Thymus (tissue), 11 donors: ENCODE results near the gene OR7G1. TPM values are rescaled to one million over a fixed set of nuclear protein-coding genes. Genes with fewer than 3 reads are reported as not detected.
A peak's percentile ranks its signal among the peaks of the same experiment; 100 is the strongest.
"Not testable (repeated sequence)": the region's sequence is repeated elsewhere in the genome, so short reads cannot be mapped to it uniquely, and the experiment has no call there.

ENCODE experiments used
- DNase-seq, 9 donors: peaks; one replicate each; pipeline ENCODE4 v3.0.0-alpha.2; 2013; ENCODE audit warnings: low spot score in 9 of 9, low read depth in 6 of 9, missing footprints in 1 of 9
- H3K27ac ChIP-seq, 2 donors: one replicate each; pipeline ENCODE4 v1.5.1; 2013; ENCODE audit warnings: control low read depth in 1 of 2, low read depth in 1 of 2, low read length in 1 of 2, mild to moderate bottlenecking in 1 of 2, moderate library complexity in 1 of 2
- H3K27me3 ChIP-seq, 2 donors: one replicate each; pipeline ENCODE4 v1.5.1; 2013; ENCODE audit warnings: low read length in 1 of 2; ENCODE audit not compliant: control insufficient read depth in 2 of 2, insufficient read depth in 1 of 2
- H3K36me3 ChIP-seq, 2 donors: one replicate each; pipeline ENCODE4 v1.5.1; 2013; ENCODE audit warnings: low read length in 1 of 2, mild to moderate bottlenecking in 1 of 2, moderate library complexity in 1 of 2; ENCODE audit not compliant: control insufficient read depth in 2 of 2, insufficient read depth in 2 of 2
- H3K4me1 ChIP-seq, 2 donors: one replicate each; pipeline ENCODE4 v1.5.1; 2013; ENCODE audit warnings: low read length in 2 of 2; ENCODE audit not compliant: control insufficient read depth in 2 of 2, insufficient read depth in 2 of 2
- H3K4me3 ChIP-seq, 2 donors: one replicate each; pipeline ENCODE4 v1.5.1; 2013; ENCODE audit warnings: low read length in 2 of 2, control low read depth in 1 of 2, mild to moderate bottlenecking in 1 of 2
- H3K9me3 ChIP-seq, 2 donors: one replicate each; pipeline ENCODE4 v1.5.1; 2013; ENCODE audit warnings: low read length in 1 of 2, mild to moderate bottlenecking in 1 of 2; ENCODE audit not compliant: control insufficient read depth in 2 of 2, insufficient read depth in 1 of 2
- WGBS: extraction: QIAGEN DNeasy Blood & Tissue Kit; methylation state at CpG from one replicate; pipeline ENCODE4 v1.1.7; 2013; 5-methylcytosine and 5-hydroxymethylcytosine counted together
- polyA plus RNA-seq: library from polyadenylated mRNA; stranded (reverse); fragments of 200-250 nt; gene quantifications from one replicate; pipeline ENCODE4 v1.2.3, GENCODE V29; 2013
- total RNA-seq: library from RNA; stranded (reverse); fragments of 120-200 nt; gene quantifications from one replicate; pipeline ENCODE4 v1.2.4, GENCODE V29; 2013
- donor health status: healthy.

OR7G1 gene
- total and polyA plus RNA-seq, 2 donors, result not detected

- Histone ChIP-seq H3K27me3 (no peaks in the 10 kb centered on the region), H3K36me3 (no peaks in the 10 kb centered on the region), H3K4me3 (no peak overlapping the region), H3K9me3 (no peaks in the 10 kb centered on the region), H3K4me1 (no peaks in the 10 kb centered on the region), H3K27ac (no peak overlapping the region)
- DNase-seq, result no peak
- 75% methylated on average over 5 of the region's 5 CpGs for WGBS
Observed at GRCh38 chr19:9116547-9116946, 984 bp upstream of the OR7G1 start.

- WGBS, result 83% methylated on average over 2 of the region's 2 CpGs
- no peak for DNase-seq
- Histone ChIP-seq H3K9me3 (no peaks in the 10 kb centered on the region), H3K36me3 (no peaks in the 10 kb centered on the region), H3K27ac (no peak overlapping the region), H3K4me3 (no peak overlapping the region), H3K27me3 (no peaks in the 10 kb centered on the region), H3K4me1 (no peaks in the 10 kb centered on the region)
Observed at GRCh38 chr19:9109959-9110358, 5.6 kb downstream of the OR7G1 start.

- 85% methylated on average over 8 of the region's 8 CpGs for WGBS
- H3K36me3 ChIP-seq, result no peaks in the 10 kb centered on the region
- no peaks in the 10 kb centered on the region for H3K4me1 ChIP-seq
- no peaks in the 10 kb centered on the region for H3K27me3 ChIP-seq
- H3K4me3 ChIP-seq, result no peak within 1 kb of the TSS
- no peak for DNase-seq
- no peak within 1 kb of the TSS for H3K27ac ChIP-seq
- no peaks in the 10 kb centered on the region for H3K9me3 ChIP-seq
Observed at GRCh38 chr19:9107375-9107774, 8.2 kb downstream of the OR7G1 start, which contains the start of gene OR7G2. TSS of gene OR7G2 (minus strand) at chr19:9107475. CDS start at chr19:9103243, 4,232 bp downstream.

GRCh38 chr19:9086761-9087160 is 28.8 kb downstream of the OR7G1 start, which contains the start of gene OR1M1:
TSS of gene OR1M1 (plus strand) at chr19:9087061. CDS start at chr19:9093245, 6,184 bp downstream.
- no peak within 1 kb of the TSS for H3K4me3 ChIP-seq
- WGBS, result 72% methylated on average over 2 of the region's 2 CpGs
- no peaks in the 10 kb centered on the region for H3K36me3 ChIP-seq
- no peak within 1 kb of the TSS for H3K27ac ChIP-seq
- H3K4me1 ChIP-seq, result no peaks in the 10 kb centered on the region
- H3K27me3 ChIP-seq, result no peaks in the 10 kb centered on the region
- H3K9me3 ChIP-seq, result no peaks in the 10 kb centered on the region
- DNase-seq, result no peak

GRCh38 chr19:9078651-9079050 is 36.9 kb downstream of the OR7G1 start:
- H3K9me3 ChIP-seq, result no peaks in the 10 kb centered on the region
- H3K27ac ChIP-seq, result no peak overlapping the region
- no peaks in the 10 kb centered on the region for H3K36me3 ChIP-seq
- H3K4me1 ChIP-seq, result peaks cover 0 to 5% of the 10 kb centered on the region in 2 donors
- no peaks in the 10 kb centered on the region for H3K27me3 ChIP-seq
- WGBS, result 95% methylated on average over 4 of the region's 4 CpGs
- DNase-seq, result no peak
- H3K4me3 ChIP-seq, result no peak overlapping the region

GRCh38 chr19:9076901-9077300 is 38.7 kb downstream of the OR7G1 start:
- Histone ChIP-seq H3K36me3 (no peaks in the 10 kb centered on the region), H3K27ac (no peak overlapping the region), H3K27me3 (no peaks in the 10 kb centered on the region), H3K4me1 (peaks cover 0 to 5% of the 10 kb centered on the region in 2 donors), H3K9me3 (no peaks in the 10 kb centered on the region), H3K4me3 (no peak overlapping the region)
- no peak for DNase-seq
- 94% methylated on average over 10 of the region's 10 CpGs for WGBS

- peak in 5 of 9 donors; percentile 3 to 43 (median 13) for DNase-seq
- Histone ChIP-seq H3K9me3 (no peaks in the 10 kb centered on the region), H3K36me3 (no peaks in the 10 kb centered on the region), H3K27me3 (no peaks in the 10 kb centered on the region), H3K27ac (no peak overlapping the region), H3K4me1 (peaks cover 0 to 5% of the 10 kb centered on the region in 2 donors), H3K4me3 (no peak overlapping the region)
- 84% methylated on average over 16 of the region's 16 CpGs for WGBS
Observed at GRCh38 chr19:9075064-9075949, 40.3 kb downstream of the OR7G1 start.

GRCh38 chr19:9073806-9074205 is 41.8 kb downstream of the OR7G1 start:
- WGBS, result 81% methylated on average over 6 of the region's 6 CpGs
- H3K9me3 ChIP-seq, result no peaks in the 10 kb centered on the region
- no peaks in the 10 kb centered on the region for H3K36me3 ChIP-seq
- no peak overlapping the region for H3K4me3 ChIP-seq
- H3K27me3 ChIP-seq, result no peaks in the 10 kb centered on the region
- DNase-seq, result no peak
- H3K27ac ChIP-seq, result no peak overlapping the region
- H3K4me1 ChIP-seq, result peaks cover 0 to 5% of the 10 kb centered on the region in 2 donors

- not testable (repeated sequence) for H3K27me3 ChIP-seq, H3K27ac ChIP-seq, DNase-seq, H3K4me1 ChIP-seq, H3K4me3 ChIP-seq, H3K36me3 ChIP-seq, H3K9me3 ChIP-seq
- 93% methylated on average over 6 of the region's 6 CpGs for WGBS
Observed at GRCh38 chr19:9071720-9072119, 43.8 kb downstream of the OR7G1 start.
